IMR-90 (cell line): ENCODE measurements around the gene BUD23. TPM values are rescaled to one million over a fixed set of nuclear protein-coding genes. Genes with fewer than 3 reads are reported as not detected.

Experiments used
- ATAC-seq: fragments of 200-7000 bp; cut with Tn5 transposase; 2 replicates; pipeline ENCODE4 v1.9.1; 2020; ENCODE audit warnings: low read depth, mild to moderate bottlenecking, moderate library complexity
- BruUV-seq: library from RNA; stranded (reverse); fragments of 400-500 nt; replicated peaks from 2 replicates; lab custom pipeline; 2021; lab: Mats Ljungman, UMichigan
- CTCF ChIA-PET: fragments of 300-600 bp; formaldehyde crosslinking; extraction: SDS; loops from one replicate; lab custom pipeline; 2021; ENCODE audit warnings: antibody characterized with exemption; lab: Yijun Ruan, JAX
- POLR2A ChIA-PET: fragments of 300-600 bp; sonication (Branson Sonifier 250); formaldehyde crosslinking; loops from one replicate; lab custom pipeline; 2022; ENCODE audit warnings: antibody characterized with exemption; ENCODE audit not compliant: unreplicated experiment; lab: Charles Lee
- DNase-seq: peaks from one replicate; pipeline ENCODE4 v3.0.0; 2013
- H2AFZ ChIP-seq: replicated peaks from 2 replicates; pipeline ENCODE3; 2013; ENCODE audit warnings: low read length, mild to moderate bottlenecking; ENCODE audit not compliant: poor library complexity
- H2AK5ac ChIP-seq: 2 replicates; pipeline ENCODE4 v1.6.1; 2013; ENCODE audit warnings: low read depth, low read length, inconsistent platforms
- H2AK9ac ChIP-seq: replicated peaks from 2 replicates; pipeline ENCODE3; 2013; ENCODE audit warnings: mild to moderate bottlenecking, low read depth, low read length, moderate library complexity; ENCODE audit not compliant: poor library complexity
- H2BK120ac ChIP-seq: 2 replicates; pipeline ENCODE4 v1.6.1; 2013; ENCODE audit warnings: low read depth, low read length, inconsistent platforms
- H2BK15ac ChIP-seq: 3 replicates; pipeline ENCODE4 v1.6.1; 2013; ENCODE audit warnings: low read depth, low read length, inconsistent platforms
- H2BK20ac ChIP-seq: 2 replicates; pipeline ENCODE4 v1.6.1; 2013; ENCODE audit warnings: low read depth, mild to moderate bottlenecking, inconsistent platforms, low read length, moderate library complexity
- H2BK5ac ChIP-seq: 2 replicates; pipeline ENCODE4 v1.6.1; 2013; ENCODE audit warnings: mild to moderate bottlenecking, low read depth, low read length, inconsistent platforms; ENCODE audit not compliant: poor library complexity, severe bottlenecking
- H3K14ac ChIP-seq: replicated peaks from 2 replicates; pipeline ENCODE4 v1.6.1; 2013; ENCODE audit warnings: low read depth, low read length, inconsistent platforms
- H3K18ac ChIP-seq: 2 replicates; pipeline ENCODE4 v1.6.1; 2013; ENCODE audit warnings: low read depth, low read length, control low read depth
- H3K23ac ChIP-seq: 2 replicates; pipeline ENCODE4 v1.6.1; 2013; ENCODE audit warnings: low read depth, low read length, inconsistent platforms
- H3K27ac ChIP-seq: 2 replicates; pipeline ENCODE4 v1.5.1; 2013; ENCODE audit warnings: mild to moderate bottlenecking, control low read depth, low read length; ENCODE audit not compliant: insufficient read depth
- H3K27me3 ChIP-seq: 2 replicates; pipeline ENCODE4 v1.6.1; 2013; ENCODE audit warnings: low read length; ENCODE audit not compliant: control insufficient read depth, insufficient read depth
- H3K36me3 ChIP-seq: 2 replicates; pipeline ENCODE4 v1.6.1; 2013; ENCODE audit warnings: low read length, mixed read lengths; ENCODE audit not compliant: control insufficient read depth, insufficient read depth
- H3K4ac ChIP-seq: 2 replicates; pipeline ENCODE4 v1.6.1; 2013; ENCODE audit warnings: low read depth, low read length, inconsistent platforms
- H3K4me1 ChIP-seq: 2 replicates; pipeline ENCODE4 v1.6.1; 2013; ENCODE audit warnings: low read length, mixed read lengths; ENCODE audit not compliant: control insufficient read depth, insufficient read depth
- H3K4me2 ChIP-seq: 2 replicates; pipeline ENCODE4 v1.6.1; 2013; ENCODE audit warnings: low read depth, mild to moderate bottlenecking, control low read depth, low read length, moderate library complexity
- H3K4me3 ChIP-seq: 2 replicates; pipeline ENCODE4 v1.5.1; 2013; ENCODE audit warnings: low read depth, mild to moderate bottlenecking, control low read depth, low read length, moderate library complexity; ENCODE audit not compliant: insufficient read depth
- H3K56ac ChIP-seq: 2 replicates; pipeline ENCODE4 v1.6.1; 2013; ENCODE audit warnings: low read length, inconsistent platforms; ENCODE audit not compliant: insufficient read depth; ENCODE audit errors: extremely low read depth
- H3K79me1 ChIP-seq, 2 experiments: 2 replicates each; pipeline ENCODE4 v1.6.1; 2013; ENCODE audit warnings: low read length in 2 of 2, inconsistent platforms in 1 of 2, low read depth in 1 of 2
- H3K9ac ChIP-seq: 2 replicates; pipeline ENCODE4 v1.6.1; 2013; ENCODE audit warnings: low read depth, low read length, control low read depth
- H3K9me1 ChIP-seq: 2 replicates; pipeline ENCODE4 v1.6.1; 2013; ENCODE audit warnings: low read length, inconsistent platforms; ENCODE audit not compliant: insufficient read depth
- H3K9me3 ChIP-seq: 2 replicates; pipeline ENCODE4 v1.6.1; 2013; ENCODE audit warnings: low read length; ENCODE audit not compliant: control insufficient read depth, insufficient read depth
- H4K20me1 ChIP-seq: 2 replicates; pipeline ENCODE4 v1.6.1; 2013; ENCODE audit warnings: low read length, inconsistent platforms; ENCODE audit not compliant: insufficient read depth
- H4K5ac ChIP-seq: 2 replicates; pipeline ENCODE4 v1.6.1; 2013; ENCODE audit warnings: mild to moderate bottlenecking, low read depth, low read length, control low read depth
- H4K8ac ChIP-seq, 2 experiments: 2 replicates each; pipeline ENCODE4 v1.6.1; 2013; ENCODE audit warnings: low read depth in 2 of 2, low read length in 2 of 2, control low read depth in 1 of 2, inconsistent platforms in 1 of 2
- H4K91ac ChIP-seq: 2 replicates; pipeline ENCODE4 v1.6.1; 2013; ENCODE audit warnings: low read depth, low read length, inconsistent platforms; ENCODE audit not compliant: insufficient read depth
- BHLHE40 ChIP-seq: fragments of 150-350 bp; IDR thresholded peaks from 2 replicates; pipeline ENCODE4 v1.6.1; 2016; ENCODE audit warnings: mild to moderate bottlenecking, low read depth, low read length
- CEBPB ChIP-seq: IDR thresholded peaks from 2 replicates; pipeline ENCODE4 v1.6.1; 2012; ENCODE audit warnings: low read depth, low read length, improper control_type of control experiment
- ELK1 ChIP-seq: fragments of 150-350 bp; IDR thresholded peaks from 2 replicates; pipeline ENCODE4 v1.6.1; 2016; ENCODE audit warnings: low read depth, mild to moderate bottlenecking, low read length, moderate library complexity, borderline replicate concordance
- MAFK ChIP-seq: IDR thresholded peaks from 2 replicates; pipeline ENCODE4 v1.6.1; 2012; ENCODE audit warnings: low read depth, low read length, improper control_type of control experiment
- MAZ ChIP-seq: IDR thresholded peaks from 2 replicates; pipeline ENCODE4 v1.6.1; 2012; ENCODE audit warnings: low read depth, mild to moderate bottlenecking, low read length, improper control_type of control experiment, moderate library complexity, borderline replicate concordance
- NFE2L2 ChIP-seq: fragments of 150-350 bp; IDR thresholded peaks from 2 replicates; pipeline ENCODE4 v1.6.1; 2016; ENCODE audit warnings: low read depth, mild to moderate bottlenecking, low read length
- POLR2A ChIP-seq: IDR thresholded peaks from 2 replicates; pipeline ENCODE4 v1.6.1; 2012; ENCODE audit warnings: mild to moderate bottlenecking, low read depth, low read length
- RAD21 ChIP-seq: IDR thresholded peaks from 2 replicates; pipeline ENCODE4 v1.6.1; 2012; ENCODE audit warnings: low read length, improper control_type of control experiment
- RFX5 ChIP-seq: IDR thresholded peaks from 2 replicates; pipeline ENCODE4 v1.8.0; 2012; ENCODE audit warnings: low read depth, mild to moderate bottlenecking, low read length, moderate library complexity
- SMC3 ChIP-seq: fragments of 150-350 bp; IDR thresholded peaks from 2 replicates; pipeline ENCODE4 v1.6.1; 2016; ENCODE audit warnings: low read depth, mild to moderate bottlenecking, antibody characterized with exemption, low read length, moderate library complexity
- USF2 ChIP-seq: fragments of 150-350 bp; IDR thresholded peaks from 2 replicates; pipeline ENCODE4 v1.6.1; 2017; ENCODE audit warnings: mild to moderate bottlenecking, antibody characterized with exemption, low read length, low read depth
- WGBS, 2 experiments: methylation state at CpG; one replicate each; pipeline versions ENCODE4 v1.1.5 to v1.1.7; 2013; ENCODE audit warnings: missing lambda C conversion rate in 2 of 2; ENCODE audit not compliant: insufficient read length in 1 of 2; ENCODE audit errors: extremely low coverage in 2 of 2; 5-methylcytosine and 5-hydroxymethylcytosine counted together
- dilution Hi-C: fragments of 300-500 bp; cut with HindIII; formaldehyde crosslinking; loops from one replicate; pipeline ENCODE4 v1.14.3; 2018; ENCODE audit warnings: low sequenced_read_pairs; ENCODE audit not compliant: unreplicated experiment
- in situ Hi-C: fragments of 300-500 bp; cut with MboI; formaldehyde crosslinking; loops from 3 replicates; pipeline ENCODE4 v1.14.3; 2019; ENCODE audit warnings: low sequenced_read_pairs, inconsistent platforms, mixed read lengths
- intact Hi-C: fragments of 100-400 bp; cut with micrococcal nuclease; formaldehyde crosslinking; loops from 2 replicates; pipeline ENCODE4 v1.10.0; 2022
- polyA plus RNA-seq, 3 experiments: library from polyadenylated mRNA; depleted of rRNA; stranded (reverse); fragments of >200 nt; gene quantifications; 2 replicates each; pipeline ENCODE4 v1.2.3, GENCODE V29; 2012; ENCODE audit warnings: low replicate concordance in 1 of 3
- total RNA-seq: library from RNA; depleted of rRNA; stranded (reverse); fragments of >200 nt; gene quantifications from 2 replicates; pipeline ENCODE4 v1.2.3, GENCODE V29; 2012

Gene BUD23
- total and polyA plus RNA-seq, 2 of the 4 experiments (the other 2 are of a cell fraction): 35.7 to 65.2 TPM

- H2AK9ac ChIP-seq: no peak overlapping the region
- 100% methylated on average over 1 of the region's 7 CpGs; no CpG with 5 or more reads in 1 of the 2 experiments for WGBS, 2 experiments
- ChIA-PET POLR2A (no interaction called here), CTCF (interaction anchor here (1.2 kb wide), 1 partner anchor 111 kb away, joined by 3 read pairs; no protein-coding TSS in a partner anchor)
- peaks cover 8% of the 10 kb centered on the region for H3K9me1 ChIP-seq
- H2BK5ac ChIP-seq: no peak overlapping the region
- H3K36me3 ChIP-seq: 0 out of 2 replicates have a peak, but pooled peaks cover 6% of the 10 kb centered on the region
- intact Hi-C loops (loop anchor here (10.0 kb wide), 1 partner anchor 55 kb away; no protein-coding TSS in a partner anchor), in situ Hi-C loops (no loop called here), dilution Hi-C loops (no loop called here)
- H3K23ac ChIP-seq: no peak overlapping the region
- H4K5ac ChIP-seq: no peak overlapping the region
- no peak overlapping the region for H3K4me2 ChIP-seq
- no TSS peak for BruUV-seq
- no peak overlapping the region for H3K14ac ChIP-seq
- H3K79me1 ChIP-seq: peaks cover 5 to 22% of the 10 kb centered on the region in 2 experiments; a peak in 3 of 4 replicates
- H4K91ac ChIP-seq: no peak overlapping the region
- no peak overlapping the region for H2BK20ac ChIP-seq
- H3K9me3 ChIP-seq: no peaks in the 10 kb centered on the region
- H3K56ac ChIP-seq: no peak overlapping the region
- no peak overlapping the region for H2AK5ac ChIP-seq
- peaks cover 3% of the 10 kb centered on the region; the same call in 1 of the 2 replicates for H4K20me1 ChIP-seq
- H2AFZ ChIP-seq: no peak overlapping the region
- no peak overlapping the region for H2BK15ac ChIP-seq
- peaks cover 7% of the 10 kb centered on the region for H3K4me1 ChIP-seq
- H4K8ac ChIP-seq: no peak overlapping the region
- H2BK120ac ChIP-seq: no peak overlapping the region
- H3K9ac ChIP-seq: no peak overlapping the region
- H3K27me3 ChIP-seq: no peaks in the 10 kb centered on the region
- no peak overlapping the region for H3K4me3 ChIP-seq
- ATAC-seq: no peak
- no peak overlapping the region for H3K27ac ChIP-seq
- TF ChIP-seq USF2 (no peak), RFX5 (no peak), MAFK (no peak), MAZ (no peak), RAD21 (no peak), BHLHE40 (no peak), NFE2L2 (no peak), CEBPB (no peak), POLR2A (no peak), SMC3 (no peak), ELK1 (no peak)
- no peak overlapping the region for H3K18ac ChIP-seq
- H3K4ac ChIP-seq: no peak overlapping the region
- DNase-seq: no peak
Measured at GRCh38 chr7:73740212-73740611, 56.8 kb downstream of the BUD23 start.
